NB4 (cell line): ENCODE measurements around the gene ATP13A4.

ENCODE experiments used
- DNase-seq: peaks from one replicate; pipeline ENCODE4 v3.0.0; 2010; ENCODE audit warnings: low read depth
- H3K4me3 ChIP-seq: one replicate; pipeline ENCODE4 v1.5.1; 2011; ENCODE audit warnings: mild to moderate bottlenecking, low read depth, low read length, moderate library complexity
- MYC ChIP-seq: IDR thresholded peaks from 2 replicates; pipeline ENCODE4 v1.6.1; 2011; ENCODE audit warnings: low read depth, low read length
- POLR2A ChIP-seq: IDR thresholded peaks from 2 replicates; pipeline ENCODE4 v1.6.1; 2011; ENCODE audit warnings: mild to moderate bottlenecking; ENCODE audit not compliant: insufficient read length; ENCODE audit errors: extremely low read depth
- TF ChIP-seq, protein P1 (sequence below): IDR thresholded peaks from one replicate; pipeline ENCODE4 v1.5.1; 2012; ENCODE audit warnings: low read depth, low read length
- TF ChIP-seq, protein P2 (sequence below): IDR thresholded peaks from 2 replicates; pipeline ENCODE4 v1.6.1; 2011; ENCODE audit warnings: low read depth, low read length

ATP13A4 gene

DNA sequence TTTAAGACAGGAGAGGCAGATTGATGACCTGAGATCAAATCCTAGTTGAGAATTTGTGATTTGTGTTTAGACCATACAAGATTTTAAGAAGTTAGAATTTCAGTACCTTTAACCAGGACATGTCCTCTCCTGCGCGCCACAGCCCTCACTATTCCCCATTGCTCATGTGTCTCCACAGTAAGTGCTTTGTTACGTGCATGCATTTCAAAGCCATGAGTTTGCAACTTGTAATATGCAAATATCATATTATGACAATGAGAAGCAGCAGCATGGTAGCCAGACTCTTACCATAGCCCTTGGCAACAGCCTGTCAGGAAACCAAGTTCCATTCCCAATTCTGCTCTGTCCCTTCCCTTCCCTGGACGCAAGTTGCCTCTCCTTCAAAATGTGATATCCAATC, 102.8 kb downstream of the ATP13A4 start:
- TF ChIP-seq, protein P1, sequence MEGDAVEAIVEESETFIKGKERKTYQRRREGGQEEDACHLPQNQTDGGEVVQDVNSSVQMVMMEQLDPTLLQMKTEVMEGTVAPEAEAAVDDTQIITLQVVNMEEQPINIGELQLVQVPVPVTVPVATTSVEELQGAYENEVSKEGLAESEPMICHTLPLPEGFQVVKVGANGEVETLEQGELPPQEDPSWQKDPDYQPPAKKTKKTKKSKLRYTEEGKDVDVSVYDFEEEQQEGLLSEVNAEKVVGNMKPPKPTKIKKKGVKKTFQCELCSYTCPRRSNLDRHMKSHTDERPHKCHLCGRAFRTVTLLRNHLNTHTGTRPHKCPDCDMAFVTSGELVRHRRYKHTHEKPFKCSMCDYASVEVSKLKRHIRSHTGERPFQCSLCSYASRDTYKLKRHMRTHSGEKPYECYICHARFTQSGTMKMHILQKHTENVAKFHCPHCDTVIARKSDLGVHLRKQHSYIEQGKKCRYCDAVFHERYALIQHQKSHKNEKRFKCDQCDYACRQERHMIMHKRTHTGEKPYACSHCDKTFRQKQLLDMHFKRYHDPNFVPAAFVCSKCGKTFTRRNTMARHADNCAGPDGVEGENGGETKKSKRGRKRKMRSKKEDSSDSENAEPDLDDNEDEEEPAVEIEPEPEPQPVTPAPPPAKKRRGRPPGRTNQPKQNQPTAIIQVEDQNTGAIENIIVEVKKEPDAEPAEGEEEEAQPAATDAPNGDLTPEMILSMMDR, result no peak
- DNase-seq, result no peak

DNA sequence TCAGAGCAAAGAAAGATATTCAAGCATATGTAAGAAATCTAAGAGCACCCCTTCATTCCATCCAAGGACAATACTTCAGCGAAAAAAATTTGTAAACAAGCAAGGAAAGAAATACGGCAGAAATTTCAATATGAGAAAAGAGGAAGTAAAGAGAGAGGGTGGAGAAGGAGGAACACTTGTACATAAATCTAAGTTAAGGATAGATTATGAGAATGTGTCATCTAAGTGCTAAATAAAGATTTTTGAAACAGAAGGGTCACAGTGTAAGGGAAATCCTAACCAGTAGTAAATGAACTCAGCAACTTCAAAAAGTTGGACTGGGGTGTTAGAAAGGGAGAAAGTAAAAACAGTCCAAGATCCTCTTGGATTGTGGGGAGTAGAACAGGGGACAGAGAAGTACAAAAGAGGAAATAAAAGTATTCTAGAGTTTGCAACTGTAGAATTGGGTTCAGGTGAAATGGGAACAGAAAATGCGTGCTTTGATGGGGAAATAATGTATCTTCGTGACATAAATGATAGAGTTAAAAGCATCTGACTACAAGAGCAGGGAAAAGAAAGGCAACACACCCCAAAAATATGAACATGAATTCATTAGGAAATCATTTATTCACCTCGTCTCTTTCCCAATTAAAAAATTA, 107.6 kb downstream of the ATP13A4 start:
- DNase-seq, result peak; percentile 6
- TF ChIP-seq POLR2A, result no peak
- no peak overlapping the region for H3K4me3 ChIP-seq

More for the DNA sequence above, 102.8 kb downstream of the ATP13A4 start:
- H3K4me3 ChIP-seq, result no peak overlapping the region

DNA sequence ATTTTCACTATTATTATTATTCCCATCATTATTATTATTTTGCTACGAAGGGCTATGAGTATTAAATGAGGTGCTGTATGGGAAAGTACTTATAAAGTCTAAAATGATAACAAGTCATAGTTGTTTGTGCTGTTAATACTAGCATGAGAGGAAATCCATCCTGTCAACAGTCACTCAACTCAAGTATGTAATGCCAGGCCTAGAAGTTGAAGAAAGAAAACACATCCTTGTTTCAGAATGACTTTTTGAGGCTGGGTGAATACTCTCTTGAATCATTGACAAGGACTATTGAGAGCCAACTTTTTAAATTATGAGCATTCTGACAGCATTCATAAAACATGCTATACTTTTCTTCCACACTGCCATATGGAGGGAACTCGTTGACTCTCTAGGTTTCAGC, 115.3 kb downstream of the ATP13A4 start:
- no peak for TF ChIP-seq POLR2A
- TF ChIP-seq MYC, result no peak
- TF ChIP-seq, protein P2, sequence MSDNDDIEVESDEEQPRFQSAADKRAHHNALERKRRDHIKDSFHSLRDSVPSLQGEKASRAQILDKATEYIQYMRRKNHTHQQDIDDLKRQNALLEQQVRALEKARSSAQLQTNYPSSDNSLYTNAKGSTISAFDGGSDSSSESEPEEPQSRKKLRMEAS, result no peak
- TF ChIP-seq, protein P1, result no peak
- no peak for DNase-seq
- no peak overlapping the region for H3K4me3 ChIP-seq

DNA sequence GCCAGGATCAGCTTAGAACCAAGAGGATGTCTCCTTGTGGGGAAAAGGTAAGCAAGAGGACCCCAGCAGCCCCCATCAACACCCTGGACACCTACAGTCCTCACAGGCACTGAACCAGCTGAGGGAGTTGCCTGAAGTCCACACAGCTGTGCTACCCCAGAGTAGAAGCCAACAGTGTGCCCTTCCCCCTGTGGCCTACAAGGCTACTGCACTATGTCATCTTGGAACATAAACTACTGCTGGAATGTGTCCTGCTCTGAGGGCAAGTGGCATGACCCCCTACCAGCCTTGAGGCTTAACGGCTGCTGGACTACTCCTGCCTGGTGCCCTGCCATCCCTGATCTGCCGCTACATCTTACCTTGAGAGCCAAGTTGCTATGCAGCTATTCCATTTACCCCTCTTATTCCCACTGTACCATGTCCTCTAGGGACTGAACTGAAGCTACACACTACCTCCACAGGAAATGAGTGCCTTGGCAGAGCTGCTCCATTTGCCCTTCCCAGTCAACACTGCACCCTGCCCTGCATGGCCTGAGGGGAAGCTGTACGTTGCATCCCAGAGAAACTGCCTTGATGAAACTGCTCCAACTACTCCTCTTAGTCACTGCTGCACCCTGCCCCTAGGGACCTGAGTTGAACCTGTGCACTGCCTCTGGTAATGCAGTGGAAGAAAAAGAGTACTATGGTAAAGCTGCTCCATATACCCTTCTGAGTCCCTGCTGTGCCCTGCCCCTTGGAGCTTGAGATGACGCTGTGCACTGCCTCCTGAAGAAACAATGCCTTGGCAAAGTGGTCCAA, 135.9 kb downstream of the ATP13A4 start:
- H3K4me3 ChIP-seq, result no peak overlapping the region
- TF ChIP-seq, protein P1, result no peak
- TF ChIP-seq, protein P2, result no peak
- TF ChIP-seq MYC (no peak), POLR2A (no peak)
- DNase-seq, result peak; percentile 3

DNA sequence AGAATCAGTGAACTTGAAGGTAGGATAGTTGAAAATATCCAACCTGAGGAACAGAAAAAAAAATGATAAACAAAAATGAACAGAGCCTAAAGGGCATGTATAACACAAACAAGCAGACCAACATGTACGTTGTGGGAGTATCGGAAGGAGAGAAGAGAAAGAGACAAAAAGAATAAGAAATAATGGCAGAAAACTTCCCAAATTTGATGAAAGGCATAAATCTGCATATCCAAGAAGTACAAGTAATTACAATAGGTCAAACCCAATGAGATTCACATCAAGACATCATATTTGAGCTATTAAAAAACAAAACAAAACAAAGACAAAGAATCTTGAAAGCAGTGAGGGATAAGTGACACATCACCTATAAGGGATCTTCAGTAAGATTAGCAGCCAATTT, 138.1 kb downstream of the ATP13A4 start:
- DNase-seq, result no peak
- no peak overlapping the region for H3K4me3 ChIP-seq
- no peak for TF ChIP-seq MYC
- TF ChIP-seq, protein P2, result no peak
- TF ChIP-seq, protein P1, result no peak
- TF ChIP-seq POLR2A, result no peak

DNA sequence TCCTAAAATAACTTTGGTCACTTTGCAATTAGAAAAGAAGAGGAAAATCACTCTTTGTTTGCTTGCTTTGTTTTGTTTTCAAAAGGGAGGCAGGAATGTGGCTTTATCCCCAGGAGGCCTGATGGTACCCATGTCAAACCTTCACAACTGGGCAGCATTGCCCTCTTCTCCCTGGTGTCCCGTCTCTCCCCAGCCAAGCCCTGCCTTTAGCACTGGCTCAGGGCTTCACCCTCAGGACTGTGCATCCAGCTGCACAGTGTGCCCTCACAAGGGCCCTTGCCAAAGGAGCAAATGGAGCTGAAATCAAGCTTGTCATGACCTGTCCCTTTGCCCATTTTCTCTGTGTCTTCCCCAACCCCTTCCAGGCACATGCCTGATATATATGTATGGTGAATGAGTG, 147.0 kb downstream of the ATP13A4 start:
- DNase-seq, result no peak
- no peak overlapping the region for H3K4me3 ChIP-seq
- TF ChIP-seq POLR2A (no peak), MYC (no peak)
- TF ChIP-seq, protein P1, result no peak
